NCI-H1417 treated with DMSO at 0.1 percent for 48 hours (cell line): ENCODE measurements around the gene ZNF317.

ENCODE experiments used
- DNase-seq: peaks from one replicate; lab custom pipeline; 2025; lab: John Stamatoyannopoulos, UW

ZNF317 gene

GRCh38 chr19:9140159-9140874 is at the start of gene ZNF317:
TSS of gene ZNF317 (plus strand) at chr19:9140397. CDS start at chr19:9156017, 15,620 bp downstream.
- DNase-seq: peak; percentile 67

- no peak for DNase-seq
Measured at GRCh38 chr19:9107375-9107774, 32.8 kb upstream of the ZNF317 start, which contains the start of gene OR7G2. TSS of gene OR7G2 (minus strand) at chr19:9107475. CDS start at chr19:9103243, 4,232 bp downstream.

DNA sequence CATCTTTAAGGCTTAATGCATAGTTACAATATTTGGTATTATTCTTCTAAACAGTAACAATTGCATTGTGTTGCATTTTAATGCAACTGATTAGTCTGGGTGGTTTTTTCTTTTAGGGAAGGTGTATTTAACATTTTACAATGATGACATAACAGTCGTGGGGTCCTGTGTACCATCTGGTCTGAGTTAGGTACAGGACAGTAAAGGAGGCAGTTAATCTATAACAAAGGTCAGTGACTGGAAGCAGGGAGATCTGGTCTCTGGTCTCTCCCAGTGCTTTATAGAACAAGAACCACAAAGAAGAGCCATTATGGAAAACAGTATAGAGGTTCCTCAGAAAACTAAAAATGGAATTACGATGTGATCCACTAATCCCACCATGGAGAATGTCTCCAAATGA is 30.2 kb upstream of the ZNF317 start:
- no peak for DNase-seq

DNA sequence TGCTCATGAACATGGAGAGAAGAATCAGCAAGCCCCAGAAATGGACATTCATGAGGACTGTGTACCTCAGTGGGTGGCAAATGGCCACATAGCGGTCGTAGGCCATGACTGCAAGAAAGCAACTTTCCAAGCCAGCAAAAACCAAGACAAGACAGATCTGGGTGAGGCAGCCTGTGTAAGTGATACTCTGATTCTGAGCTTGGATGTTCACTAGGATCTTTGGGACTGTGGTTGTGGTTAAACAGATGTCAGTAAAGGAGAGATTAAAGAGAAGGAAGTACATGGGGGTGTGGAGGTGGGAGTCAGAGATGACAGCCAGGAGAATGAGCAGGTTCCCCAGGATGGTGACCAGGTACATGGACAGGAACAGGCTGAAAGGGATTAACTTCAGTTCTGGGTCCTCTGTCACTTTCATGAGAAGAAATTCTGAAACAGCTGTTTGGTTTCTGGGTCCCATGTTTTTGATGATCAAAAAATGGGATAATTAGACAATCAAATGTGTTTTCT is 24.8 kb upstream of the ZNF317 start, which contains the start of gene OR7G1:
OR7G1 (minus strand) TSS at position 457 of the 507 bp plus-strand sequence; CDS start at position 457, 0 bp downstream.
- no peak for DNase-seq

- DNase-seq: no peak
Measured at GRCh38 chr19:9116547-9116946, 23.6 kb upstream of the ZNF317 start.

DNA sequence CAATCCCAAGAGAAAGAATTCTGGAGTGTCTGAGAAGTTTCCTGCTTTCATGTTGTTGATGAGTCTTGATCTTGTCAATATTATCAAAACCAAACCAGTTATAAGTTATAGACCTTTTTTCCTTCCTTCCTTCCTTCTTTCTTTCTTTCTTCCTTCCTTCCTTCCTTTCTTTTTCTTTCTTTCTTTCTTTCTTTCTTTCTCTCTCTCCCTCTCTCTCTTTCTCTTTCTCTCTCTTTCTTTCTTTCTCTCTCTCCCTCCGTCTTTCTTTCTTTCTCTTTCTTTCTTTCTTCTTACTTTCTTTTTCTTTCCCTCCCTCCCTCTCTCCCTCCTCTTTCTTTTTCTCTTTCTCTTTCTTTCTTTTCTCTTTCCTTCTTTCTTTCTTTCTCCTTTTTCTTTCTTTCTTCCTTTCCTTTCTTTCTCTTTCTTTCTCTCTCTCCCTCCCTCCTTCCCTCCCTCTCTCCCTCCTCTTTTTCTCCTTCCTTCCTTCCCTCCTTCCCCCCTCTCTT is 13.2 kb upstream of the ZNF317 start, which contains the start of gene OR7G3:
OR7G3 (minus strand) TSS at position 51 of the 506 bp plus-strand sequence; CDS start at position 51, 0 bp downstream.
- DNase-seq: no peak

GRCh38 chr19:9128171-9128570 is 12.0 kb upstream of the ZNF317 start:
- no peak for DNase-seq

DNA sequence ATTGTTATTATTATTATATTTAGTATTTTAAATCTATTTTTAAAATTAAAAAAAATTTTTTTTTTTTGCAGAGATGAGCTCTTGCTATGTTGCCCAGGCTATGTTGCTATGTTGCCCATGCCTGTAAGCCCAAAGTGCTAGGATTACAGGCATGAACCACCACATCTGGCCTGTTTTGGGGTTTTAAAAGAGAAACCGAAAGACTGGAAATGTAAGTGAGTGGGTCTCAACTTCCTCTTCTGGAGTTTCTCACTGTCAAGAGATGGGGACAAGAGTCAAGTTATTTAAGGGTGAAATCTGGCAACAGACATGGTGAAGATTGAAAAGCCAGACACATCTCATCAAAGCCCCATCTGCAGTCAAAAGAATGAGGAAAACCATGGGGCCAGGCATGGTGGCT is 9.2 kb upstream of the ZNF317 start:
- no peak for DNase-seq

- DNase-seq: no peak
Measured at GRCh38 chr19:9132422-9132821, 7.8 kb upstream of the ZNF317 start.

- no peak for DNase-seq
Measured at GRCh38 chr19:9139609-9140158, 513 bp upstream of the ZNF317 start.

DNA sequence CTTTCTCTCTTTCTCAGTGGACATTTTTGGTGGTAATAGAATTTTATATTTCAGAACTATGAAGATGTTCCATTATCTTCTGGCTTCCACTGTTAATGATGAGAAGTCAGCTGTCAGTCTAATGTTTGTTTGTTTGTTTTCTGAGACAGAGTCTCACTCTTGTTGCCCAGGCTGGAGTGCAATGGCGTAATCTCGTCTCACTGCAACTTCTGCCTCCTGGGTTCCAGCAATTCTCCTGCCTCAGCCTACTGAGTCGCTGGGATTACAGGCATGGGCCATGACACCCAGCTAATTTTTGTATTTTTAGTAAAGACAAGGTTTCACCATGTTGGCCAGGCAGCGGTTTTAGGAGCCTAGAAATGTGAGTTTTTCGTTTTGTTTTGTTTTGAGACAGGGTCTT is 4.7 kb downstream of the ZNF317 start:
- no peak for DNase-seq

DNA sequence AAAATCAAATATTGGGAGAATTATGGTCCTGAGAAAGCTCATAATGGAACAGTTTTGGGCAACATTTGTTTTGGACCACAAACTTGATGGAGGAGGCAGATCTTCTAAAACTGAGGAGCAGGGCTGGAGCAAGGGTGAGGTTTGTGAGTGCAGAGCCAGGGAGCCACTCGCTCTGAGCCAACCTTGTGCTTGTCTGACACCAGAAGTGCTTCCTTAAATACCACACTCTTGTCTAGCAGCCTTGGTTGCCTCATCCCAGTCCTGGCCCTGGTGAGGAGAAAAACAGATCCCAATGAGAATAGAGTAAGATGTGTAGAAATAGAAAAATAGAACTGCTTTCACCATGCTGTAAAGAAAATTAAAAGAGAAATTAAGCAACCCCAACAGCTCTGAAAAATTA is 6.7 kb downstream of the ZNF317 start:
- no peak for DNase-seq

GRCh38 chr19:9148697-9149096 is 8.5 kb downstream of the ZNF317 start:
- no peak for DNase-seq

GRCh38 chr19:9149997-9150396 is 9.8 kb downstream of the ZNF317 start:
- no peak for DNase-seq

GRCh38 chr19:9150650-9151049 is 10.5 kb downstream of the ZNF317 start:
- no peak for DNase-seq

- DNase-seq: no peak
Measured at GRCh38 chr19:9151367-9151766, 11.2 kb downstream of the ZNF317 start.

DNA sequence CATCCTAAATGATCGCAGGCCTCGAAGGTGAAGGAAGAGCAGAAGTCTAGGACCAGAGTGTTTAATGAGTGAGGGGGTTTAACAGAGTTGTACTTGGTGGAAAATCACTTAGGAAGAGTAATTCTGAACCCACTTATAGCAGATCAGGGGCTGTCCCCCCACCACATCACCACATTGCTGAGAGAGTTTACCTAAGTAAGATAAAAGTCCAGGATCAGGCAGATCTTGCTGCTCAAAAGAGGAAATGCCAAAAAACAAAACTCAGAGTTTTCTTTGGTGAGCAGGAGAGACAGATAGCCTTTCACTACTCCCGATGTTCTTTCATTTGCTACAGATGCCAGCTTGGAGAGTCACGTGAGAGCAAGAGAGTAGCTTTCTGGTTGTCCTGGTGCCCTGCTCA is 15.4 kb downstream of the ZNF317 start:
- no peak for DNase-seq

GRCh38 chr19:9156304-9156703 is 16.1 kb downstream of the ZNF317 start:
- no peak for DNase-seq

GRCh38 chr19:9159891-9160290 is 19.7 kb downstream of the ZNF317 start:
- no peak for DNase-seq

GRCh38 chr19:9161427-9161826 is 21.2 kb downstream of the ZNF317 start:
- DNase-seq: no peak

DNA sequence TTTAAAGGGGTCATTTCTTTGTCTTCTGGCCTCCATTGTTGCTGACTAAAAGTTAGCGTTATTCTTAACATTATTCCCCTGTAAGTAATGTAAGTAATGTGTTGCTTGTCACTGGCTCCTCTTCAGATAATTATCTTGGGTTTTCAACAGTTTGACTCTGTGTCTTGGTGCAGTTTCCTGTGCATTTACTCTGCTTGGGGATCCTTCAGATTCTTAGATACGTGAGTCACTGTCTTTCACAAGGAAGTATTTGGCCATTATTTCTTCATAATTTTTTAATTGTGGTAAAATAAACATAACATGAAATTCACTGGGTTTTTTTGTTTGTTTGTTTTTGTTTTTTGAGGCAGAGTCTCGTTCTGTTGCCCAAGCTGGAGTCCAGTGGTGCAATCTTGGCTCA is 25.1 kb downstream of the ZNF317 start:
- no peak for DNase-seq

- no peak for DNase-seq
Measured at GRCh38 chr19:9166846-9167245, 26.6 kb downstream of the ZNF317 start.

GRCh38 chr19:9171393-9171991 is 31.3 kb downstream of the ZNF317 start:
- DNase-seq: no peak
